HepG2 (cell line): ENCODE results near the gene APEX1. TPM values are rescaled to one million over a fixed set of nuclear protein-coding genes. Genes with fewer than 3 reads are reported as not detected.

Experiments
- ATF3 ChIP-seq: sonication (generic); formaldehyde crosslinking; IDR thresholded peaks from 2 replicates; pipeline ENCODE4 v1.4.0; 2020; ENCODE audit warnings: missing genetic modification reagents
- EP300 ChIP-seq, 3 experiments: sonication (generic) in 1 of 3; formaldehyde crosslinking in 1 of 3; IDR thresholded peaks; 2 replicates each; pipeline versions ENCODE4 v1.5.1 to v1.6.1; 2011 to 2020; ENCODE audit warnings: low read depth in 2 of 3, low read length in 2 of 3, borderline replicate concordance in 1 of 3, improper control_type of control experiment in 1 of 3, mild to moderate bottlenecking in 1 of 3, missing genetic modification reagents in 1 of 3, moderate library complexity in 1 of 3
- SNAPC4 ChIP-seq: sonication (generic); formaldehyde crosslinking; IDR thresholded peaks from 2 replicates; pipeline ENCODE4 v1.4.0; 2020; ENCODE audit warnings: mild to moderate bottlenecking, missing genetic modification reagents
- ZBTB40 ChIP-seq, 2 experiments: fragments of 450-650 bp in 1 of 2; sonication (generic) in 1 of 2; formaldehyde crosslinking in 1 of 2; IDR thresholded peaks; 2 replicates each; pipeline versions ENCODE4 v1.6.1 to v1.8.0; 2016 to 2022; ENCODE audit warnings: antibody characterized with exemption in 1 of 2, mild to moderate bottlenecking in 1 of 2, missing genetic modification reagents in 1 of 2
- ZBTB43 ChIP-seq: sonication (generic); formaldehyde crosslinking; conservative IDR thresholded peaks from 2 replicates; pipeline ENCODE4 v1.4.0; 2020; ENCODE audit warnings: missing genetic modification reagents
- ZNF562 ChIP-seq: sonication (generic); formaldehyde crosslinking; IDR thresholded peaks from 2 replicates; pipeline ENCODE4 v1.8.0; 2022; ENCODE audit warnings: missing genetic modification reagents, borderline replicate concordance
- ZNF777 ChIP-seq: sonication (generic); formaldehyde crosslinking; IDR thresholded peaks from 2 replicates; pipeline ENCODE4 v1.4.0; 2020; ENCODE audit warnings: missing genetic modification reagents
- ZSCAN29 ChIP-seq: sonication (generic); formaldehyde crosslinking; conservative IDR thresholded peaks from 2 replicates; pipeline ENCODE4 v1.4.0; 2020; ENCODE audit warnings: mild to moderate bottlenecking, missing genetic modification reagents
- polyA plus RNA-seq, 8 experiments: library from polyadenylated mRNA; depleted of rRNA in 3 of 8; stranded (reverse) in 7 of 8; unstranded in 1 of 8; fragments of >200 nt; fragmentation: Illumina TruSeq in 4 of 8; extraction: Trizol in 4 of 8; gene quantifications; 2 replicates each; pipeline versions ENCODE4 v1.2.1 to v1.2.3, GENCODE V29; 2011 to 2016; ENCODE audit warnings: low read depth in 4 of 8, missing spikeins in 1 of 8, mixed read lengths in 1 of 8; ENCODE audit not compliant: insufficient read depth in 1 of 8
- total RNA-seq, 5 experiments: library from RNA; depleted of rRNA; stranded (reverse); fragments of >200 nt; fragmentation: Illumina TruSeq; extraction: Trizol; gene quantifications; 2 replicates each; pipeline ENCODE4 v1.2.3, GENCODE V29; 2016; ENCODE audit warnings: low read depth in 1 of 5

The APEX1 gene
- total and polyA plus RNA-seq, 2 of the 13 experiments (the other 11 are each of a cell fraction or from before 2014, with no cell fraction given), result 171 to 405 TPM

- no peak for TF ChIP-seq ZBTB40 (IDR thresholded peaks at IDR 0.05)
- TF ChIP-seq ZBTB40 (CRISPR knock-in tag; IDR thresholded peaks at IDR 0.05), result no peak
- TF ChIP-seq ZBTB43, result no peak
- TF ChIP-seq ZNF562 (CRISPR knock-in tag), result no peak
- TF ChIP-seq ZNF777 (CRISPR knock-in tag), result no peak
- no peak for TF ChIP-seq SNAPC4 (CRISPR knock-in tag)
- TF ChIP-seq ZSCAN29 (CRISPR knock-in tag), result no peak
- TF ChIP-seq EP300 (IDR thresholded peaks at IDR 0.05; ENCODE audit: low read depth in 2 of 2, low read length in 2 of 2), result no peak
- TF ChIP-seq EP300 (CRISPR knock-in tag; IDR thresholded peaks at IDR 0.05; ENCODE audit: borderline replicate concordance), result no peak
- no peak for TF ChIP-seq ATF3 (CRISPR knock-in tag)
Observed at GRCh38 chr14:20419419-20419818, 35.6 kb upstream of the APEX1 start (continued).
